PFSK-1 (cell line): ENCODE results near the gene WDR43.

ENCODE experiments used
- FOXP2 ChIP-seq: optimal IDR thresholded peaks from 2 replicates; pipeline ENCODE3; 2011; ENCODE audit warnings: borderline replicate concordance, control low read depth, inconsistent platforms; ENCODE audit not compliant: insufficient read depth; ENCODE audit errors: extremely low read length, extremely low read depth
- POLR2AphosphoS5 ChIP-seq: IDR thresholded peaks from 2 replicates; pipeline ENCODE4 v1.6.1; 2012; ENCODE audit warnings: low read depth, mild to moderate bottlenecking, control low read depth, low read length, moderate library complexity
- SIN3A ChIP-seq: IDR thresholded peaks from 2 replicates; pipeline ENCODE4 v1.6.1; 2012; ENCODE audit warnings: mild to moderate bottlenecking, low read length, moderate library complexity, borderline replicate concordance; ENCODE audit not compliant: insufficient read depth
- TAF1 ChIP-seq: IDR thresholded peaks from 2 replicates; pipeline ENCODE4 v1.6.1; 2012; ENCODE audit warnings: low read length, control low read depth, borderline replicate concordance; ENCODE audit not compliant: insufficient read depth
- TF ChIP-seq, protein P1 (sequence below), 2 experiments: IDR thresholded peaks; 2 replicates each; pipeline versions ENCODE4 v1.6.1 to v1.8.0; 2011 to 2012; ENCODE audit warnings: low read depth in 2 of 2, low read length in 2 of 2, control low read depth in 1 of 2, inconsistent platforms in 1 of 2, mild to moderate bottlenecking in 1 of 2, moderate library complexity in 1 of 2; ENCODE audit not compliant: insufficient read depth in 1 of 2

WDR43 gene

DNA sequence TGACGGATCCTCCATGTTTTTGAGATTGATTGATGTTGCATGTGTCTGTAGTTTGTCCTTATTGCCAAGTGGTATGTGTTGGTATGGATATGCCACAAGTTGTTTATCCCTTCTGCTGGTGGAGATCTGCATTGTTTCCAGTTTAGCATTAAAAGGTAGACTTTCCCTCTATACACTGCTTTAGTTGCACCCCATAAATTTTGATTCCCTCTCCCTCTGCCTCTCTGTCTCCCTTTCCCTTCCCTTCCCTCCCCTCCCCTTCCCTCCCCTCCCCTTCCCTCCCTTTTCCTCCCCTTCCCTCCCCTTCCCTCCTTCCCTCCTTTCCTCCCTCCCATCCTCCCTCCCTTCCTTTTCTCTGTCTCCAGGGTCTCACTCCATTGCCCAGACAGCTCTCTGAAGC lies 68.0 kb downstream of the WDR43 start:
- TF ChIP-seq FOXP2, result no peak
- no peak for TF ChIP-seq POLR2AphosphoS5
- TF ChIP-seq SIN3A, result no peak
- TF ChIP-seq, protein P1, sequence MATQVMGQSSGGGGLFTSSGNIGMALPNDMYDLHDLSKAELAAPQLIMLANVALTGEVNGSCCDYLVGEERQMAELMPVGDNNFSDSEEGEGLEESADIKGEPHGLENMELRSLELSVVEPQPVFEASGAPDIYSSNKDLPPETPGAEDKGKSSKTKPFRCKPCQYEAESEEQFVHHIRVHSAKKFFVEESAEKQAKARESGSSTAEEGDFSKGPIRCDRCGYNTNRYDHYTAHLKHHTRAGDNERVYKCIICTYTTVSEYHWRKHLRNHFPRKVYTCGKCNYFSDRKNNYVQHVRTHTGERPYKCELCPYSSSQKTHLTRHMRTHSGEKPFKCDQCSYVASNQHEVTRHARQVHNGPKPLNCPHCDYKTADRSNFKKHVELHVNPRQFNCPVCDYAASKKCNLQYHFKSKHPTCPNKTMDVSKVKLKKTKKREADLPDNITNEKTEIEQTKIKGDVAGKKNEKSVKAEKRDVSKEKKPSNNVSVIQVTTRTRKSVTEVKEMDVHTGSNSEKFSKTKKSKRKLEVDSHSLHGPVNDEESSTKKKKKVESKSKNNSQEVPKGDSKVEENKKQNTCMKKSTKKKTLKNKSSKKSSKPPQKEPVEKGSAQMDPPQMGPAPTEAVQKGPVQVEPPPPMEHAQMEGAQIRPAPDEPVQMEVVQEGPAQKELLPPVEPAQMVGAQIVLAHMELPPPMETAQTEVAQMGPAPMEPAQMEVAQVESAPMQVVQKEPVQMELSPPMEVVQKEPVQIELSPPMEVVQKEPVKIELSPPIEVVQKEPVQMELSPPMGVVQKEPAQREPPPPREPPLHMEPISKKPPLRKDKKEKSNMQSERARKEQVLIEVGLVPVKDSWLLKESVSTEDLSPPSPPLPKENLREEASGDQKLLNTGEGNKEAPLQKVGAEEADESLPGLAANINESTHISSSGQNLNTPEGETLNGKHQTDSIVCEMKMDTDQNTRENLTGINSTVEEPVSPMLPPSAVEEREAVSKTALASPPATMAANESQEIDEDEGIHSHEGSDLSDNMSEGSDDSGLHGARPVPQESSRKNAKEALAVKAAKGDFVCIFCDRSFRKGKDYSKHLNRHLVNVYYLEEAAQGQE (IDR thresholded peaks at IDR 0.05; ENCODE audit: insufficient read depth in 1 of 2, low read depth in 2 of 2, low read length in 2 of 2), result no peak
- no peak for TF ChIP-seq TAF1

DNA sequence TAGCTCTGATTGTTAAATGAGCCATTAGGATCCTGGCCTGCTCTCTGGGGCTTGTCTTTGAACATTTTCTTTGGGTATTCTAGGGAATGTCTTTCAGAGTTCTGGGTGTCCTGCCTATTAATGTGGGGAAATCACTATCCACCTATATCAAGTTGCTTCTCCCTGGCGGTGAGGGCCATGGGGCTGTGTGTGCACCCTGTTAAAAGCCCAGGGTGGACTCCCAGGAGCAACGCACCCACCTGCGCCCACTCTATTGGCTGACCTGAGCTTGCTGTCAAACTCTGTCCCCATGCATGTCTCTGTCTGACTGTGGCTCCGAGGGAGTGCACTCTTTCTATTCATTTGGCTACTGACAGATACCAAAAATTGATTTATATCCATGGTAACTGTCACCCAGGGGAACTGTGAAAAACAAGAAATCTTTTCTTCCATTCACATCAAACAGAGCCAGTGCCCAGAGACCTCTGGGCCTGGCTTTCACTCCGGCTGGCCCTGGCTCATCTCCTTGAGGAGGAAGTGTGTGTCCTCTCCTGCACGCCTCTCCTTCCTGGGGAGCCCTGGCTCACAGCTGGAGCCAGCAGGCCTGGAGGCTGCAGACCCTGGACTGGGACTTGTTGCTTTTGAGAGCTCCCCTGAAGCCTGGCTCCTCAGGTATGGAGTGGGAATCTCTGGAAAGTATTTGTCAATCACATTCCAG lies 76.1 kb downstream of the WDR43 start:
- TF ChIP-seq POLR2AphosphoS5 (no peak), SIN3A (no peak), FOXP2 (no peak), TAF1 (no peak)
- TF ChIP-seq, protein P1 (IDR thresholded peaks at IDR 0.05; ENCODE audit: insufficient read depth in 1 of 2, low read depth in 2 of 2, low read length in 2 of 2), result no peak

DNA sequence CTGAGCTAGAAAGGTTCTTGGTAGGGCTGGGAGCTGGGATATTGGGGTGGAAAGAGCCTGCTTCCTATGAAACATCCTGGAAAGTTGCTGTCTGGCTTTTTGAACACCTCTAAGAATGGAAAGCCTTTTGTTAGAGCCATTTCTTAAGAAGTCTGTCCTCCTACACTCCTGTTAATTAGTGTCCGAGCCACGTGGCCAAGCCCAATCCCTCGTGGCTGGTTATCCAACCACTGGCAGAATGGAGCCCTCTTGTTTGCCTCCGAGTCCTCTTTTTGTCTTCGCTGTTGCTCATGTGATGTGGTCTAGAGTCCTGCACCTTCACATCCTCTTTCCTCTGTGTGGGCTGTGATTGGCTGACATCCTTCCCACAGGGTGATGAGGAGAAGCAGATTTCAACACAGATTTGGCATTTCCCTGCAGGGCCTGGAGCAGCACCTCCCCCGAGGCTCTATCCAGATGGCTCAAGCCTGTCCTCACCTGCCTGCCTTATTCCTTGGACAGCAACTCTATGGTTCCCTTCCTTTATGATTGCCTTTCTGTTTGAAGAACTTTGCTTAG lies 78.4 kb downstream of the WDR43 start:
- TF ChIP-seq POLR2AphosphoS5, result no peak
- no peak for TF ChIP-seq FOXP2
- TF ChIP-seq SIN3A, result no peak
- TF ChIP-seq, protein P1 (IDR thresholded peaks at IDR 0.05; ENCODE audit: insufficient read depth in 1 of 2, low read depth in 2 of 2, low read length in 2 of 2), result no peak
- TF ChIP-seq TAF1, result no peak

DNA sequence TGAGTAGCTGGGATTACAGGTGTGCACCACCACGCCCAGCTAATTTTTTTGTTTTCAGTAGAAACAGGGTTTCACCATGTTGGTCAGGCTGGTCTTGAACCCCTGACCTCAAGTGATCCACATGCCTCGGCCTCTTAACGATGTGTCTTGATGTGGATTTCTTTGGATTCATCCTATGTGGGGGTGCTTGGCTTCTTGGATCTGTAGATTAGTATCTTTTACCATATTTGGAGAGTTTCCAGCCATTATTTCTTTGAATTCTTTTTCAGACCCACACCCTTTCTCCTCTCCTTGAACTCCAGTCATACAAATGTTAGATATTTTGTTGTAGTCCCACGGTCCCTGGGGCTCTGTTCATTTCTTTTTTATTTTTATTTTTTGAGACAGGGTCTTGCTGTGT lies 79.8 kb downstream of the WDR43 start:
- TF ChIP-seq TAF1 (no peak), SIN3A (no peak), FOXP2 (no peak), POLR2AphosphoS5 (no peak)
- TF ChIP-seq, protein P1 (IDR thresholded peaks at IDR 0.05; ENCODE audit: insufficient read depth in 1 of 2, low read depth in 2 of 2, low read length in 2 of 2), result no peak

DNA sequence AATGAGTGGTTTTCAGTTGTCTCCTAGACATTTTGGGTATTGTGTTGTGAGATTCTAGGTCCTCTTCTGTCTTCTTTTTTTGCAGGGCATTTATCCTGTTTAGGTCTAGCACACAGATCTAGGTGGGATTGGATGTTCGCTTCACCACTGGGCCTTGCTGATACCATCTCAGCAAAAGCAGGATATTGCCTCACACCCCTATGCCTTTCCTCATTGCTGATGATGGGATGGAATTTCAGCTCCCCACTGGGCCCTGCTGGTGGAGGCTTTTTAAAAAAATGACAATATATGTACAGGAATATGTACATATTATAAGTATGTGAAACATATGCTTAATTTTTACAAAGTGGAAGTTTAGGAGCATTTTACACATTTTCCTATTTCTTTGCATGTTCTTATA lies 81.2 kb downstream of the WDR43 start:
- TF ChIP-seq, protein P1 (IDR thresholded peaks at IDR 0.05; ENCODE audit: insufficient read depth in 1 of 2, low read depth in 2 of 2, low read length in 2 of 2), result no peak
- TF ChIP-seq TAF1 (no peak), FOXP2 (no peak), POLR2AphosphoS5 (no peak), SIN3A (no peak)
